Measurements from ENCODE around the gene EPS8L1. TPM values are rescaled to one million over a fixed set of nuclear protein-coding genes. Genes with fewer than 3 reads are reported as not detected.
"Not testable (repeated sequence)": the region's sequence is repeated elsewhere in the genome, so short reads cannot be mapped to it uniquely, and the experiment has no call there.

Gene EPS8L1
- 47.6 TPM for total RNA-seq

DNA sequence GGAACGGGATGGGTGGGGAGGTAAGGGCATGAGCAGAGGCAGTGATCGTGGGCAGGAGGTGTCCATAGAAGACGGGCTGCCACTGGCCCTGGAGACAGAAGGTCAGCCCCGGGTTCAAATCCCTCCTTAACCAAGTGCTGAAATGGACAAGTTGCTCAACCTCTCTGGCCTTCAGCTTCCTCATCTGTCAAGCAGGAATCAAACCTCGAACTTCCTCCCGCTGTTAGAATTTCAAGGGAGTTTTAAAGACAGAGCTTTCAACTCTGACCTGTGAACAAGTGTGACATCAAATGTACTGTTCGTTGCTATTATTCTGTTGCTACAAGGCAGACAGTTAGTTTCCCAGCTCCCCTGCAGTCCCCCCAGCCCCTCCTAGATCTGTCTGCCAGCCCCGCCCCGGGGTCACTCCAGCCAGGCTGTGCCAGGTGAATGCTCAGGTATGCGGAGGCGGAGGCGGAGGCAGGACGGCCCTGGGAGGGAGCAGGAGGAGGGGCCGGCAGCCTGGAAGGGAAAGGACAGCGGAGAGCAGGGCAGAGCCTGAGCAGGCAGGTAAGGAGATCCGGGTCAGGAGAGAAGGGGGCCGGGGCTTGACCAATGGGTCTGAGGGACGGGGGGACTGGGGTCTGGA lies at the start of gene EPS8L1:
Gene EPS8L1, plus strand, starts transcription at position 499 of the 628 bp plus-strand sequence. CDS start 576 bp downstream, outside the sequence.
- no peak for DNase-seq

DNA sequence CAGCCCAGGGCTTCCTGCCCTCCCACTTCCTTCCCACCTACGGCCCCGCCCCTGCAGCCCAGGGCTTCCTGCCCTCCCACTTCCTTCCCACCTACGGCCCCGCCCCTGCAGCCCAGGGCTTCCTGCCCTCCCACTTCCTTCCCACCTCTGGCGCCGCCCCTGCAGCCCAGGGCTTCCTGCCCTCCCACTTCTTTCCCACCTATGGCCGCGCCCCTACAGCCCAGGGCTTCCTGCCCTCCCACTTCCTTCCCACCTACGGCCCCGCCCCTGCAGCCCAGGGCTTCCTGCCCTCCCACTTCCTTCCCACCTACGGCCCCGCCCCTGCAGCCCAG lies 48.6 kb upstream of the EPS8L1 start:
- DNase-seq: not testable (repeated sequence)

DNA sequence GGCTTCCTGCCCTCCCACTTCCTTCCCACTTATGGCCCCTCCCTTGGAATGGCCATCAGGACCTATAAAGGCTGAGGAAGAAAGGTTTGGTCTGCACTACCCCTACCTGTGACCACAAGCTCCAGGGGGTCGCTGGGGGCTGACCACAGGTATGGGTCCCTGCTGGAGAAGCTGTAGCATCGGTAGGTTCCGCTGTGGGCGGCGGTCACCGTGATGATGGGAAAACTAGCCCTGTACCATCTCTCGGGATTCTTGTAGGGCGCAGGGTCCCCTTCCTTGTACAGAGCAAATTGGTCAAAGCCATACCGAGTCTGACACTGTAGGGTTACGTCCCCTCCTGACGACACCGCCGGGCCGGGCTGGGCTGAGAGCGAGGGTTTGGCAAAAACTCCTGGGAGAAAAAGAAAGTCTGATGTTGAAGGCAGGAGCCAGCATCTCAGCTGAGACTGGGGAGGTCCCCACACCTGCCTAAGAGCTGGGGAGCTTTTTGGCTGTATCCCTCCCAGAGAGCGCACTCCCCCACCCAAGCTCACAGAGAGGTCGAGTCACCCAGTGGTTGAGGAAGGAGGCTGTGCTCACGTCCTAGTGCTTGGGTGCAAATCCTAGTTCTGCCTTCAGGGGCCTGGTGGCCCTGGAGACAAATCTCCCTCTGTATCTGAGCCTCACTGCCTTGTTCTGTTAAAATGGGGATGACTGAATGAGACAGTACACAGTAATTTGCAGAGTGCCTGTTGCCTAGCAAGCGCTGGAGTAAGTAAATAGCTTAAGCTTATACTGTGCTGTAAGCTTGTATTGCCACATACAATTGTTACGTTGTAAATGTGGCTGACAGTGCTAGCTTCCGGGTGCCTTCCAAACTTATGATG lies 48.0 kb upstream of the EPS8L1 start:
- DNase-seq: no peak

GRCh38 chr19:55028757-55029156 lies 46.9 kb upstream of the EPS8L1 start:
- no peak for DNase-seq

- no peak for DNase-seq
Measured at GRCh38 chr19:55031178-55031577, 44.5 kb upstream of the EPS8L1 start.

- no peak for DNase-seq
Measured at GRCh38 chr19:55032170-55032800, 43.4 kb upstream of the EPS8L1 start.

DNA sequence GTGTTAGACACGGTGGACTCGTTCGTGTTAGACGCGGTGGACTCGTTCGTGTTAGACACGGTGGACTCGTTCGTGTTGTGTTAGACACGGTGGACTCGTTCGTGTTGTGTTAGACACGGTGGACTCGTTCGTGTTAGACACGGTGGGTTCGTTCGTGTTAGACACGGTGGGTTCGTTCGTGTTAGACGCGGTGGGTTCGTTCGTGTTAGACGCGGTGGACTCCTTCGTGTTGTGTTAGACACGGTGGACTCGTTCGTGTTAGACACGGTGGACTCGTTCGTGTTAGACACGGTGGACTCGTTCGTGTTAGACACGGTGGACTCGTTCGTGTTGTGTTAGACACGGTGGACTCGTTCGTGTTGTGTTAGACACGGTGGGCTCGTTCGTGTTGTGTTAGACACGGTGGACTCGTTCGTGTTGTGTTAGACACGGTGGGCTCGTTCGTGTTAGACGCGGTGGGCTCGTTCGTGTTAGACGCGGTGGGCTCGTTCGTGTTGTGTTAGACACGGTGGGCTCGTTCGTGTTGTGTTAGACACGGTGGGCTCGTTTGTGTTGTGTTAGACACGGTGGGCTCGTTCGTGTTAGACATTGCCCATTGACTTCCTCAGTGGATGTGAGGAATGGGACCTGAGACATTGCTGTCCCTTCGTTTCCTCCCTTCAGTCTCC lies 42.6 kb upstream of the EPS8L1 start:
- DNase-seq: not testable (repeated sequence)

GRCh38 chr19:55034751-55035150 lies 40.9 kb upstream of the EPS8L1 start:
- DNase-seq: no peak

- no peak for DNase-seq
Measured at GRCh38 chr19:55036058-55036457, 39.6 kb upstream of the EPS8L1 start.

- DNase-seq: not testable (repeated sequence)
Measured at GRCh38 chr19:55037603-55038002, 38.1 kb upstream of the EPS8L1 start.

GRCh38 chr19:55040654-55041053 lies 35.0 kb upstream of the EPS8L1 start:
- not testable (repeated sequence) for DNase-seq

DNA sequence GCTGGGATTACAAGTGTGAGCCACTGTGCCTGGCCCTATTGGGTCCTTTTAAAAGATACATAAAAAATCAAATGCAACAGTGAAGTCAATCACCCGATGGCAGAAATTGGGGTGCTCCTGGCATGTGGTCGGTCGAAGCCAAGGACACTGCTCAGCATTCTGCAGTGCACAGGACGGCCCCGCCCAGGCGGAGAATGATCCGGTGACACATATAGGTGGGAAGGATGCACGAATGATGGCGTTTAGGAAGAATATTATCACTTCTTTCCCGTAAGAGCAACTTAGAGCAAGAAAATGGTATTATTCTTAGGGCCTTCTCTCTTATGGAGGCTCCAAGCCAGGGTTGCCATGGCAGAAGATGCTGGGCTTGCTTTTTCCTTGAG lies 34.4 kb upstream of the EPS8L1 start:
- no peak for DNase-seq

DNA sequence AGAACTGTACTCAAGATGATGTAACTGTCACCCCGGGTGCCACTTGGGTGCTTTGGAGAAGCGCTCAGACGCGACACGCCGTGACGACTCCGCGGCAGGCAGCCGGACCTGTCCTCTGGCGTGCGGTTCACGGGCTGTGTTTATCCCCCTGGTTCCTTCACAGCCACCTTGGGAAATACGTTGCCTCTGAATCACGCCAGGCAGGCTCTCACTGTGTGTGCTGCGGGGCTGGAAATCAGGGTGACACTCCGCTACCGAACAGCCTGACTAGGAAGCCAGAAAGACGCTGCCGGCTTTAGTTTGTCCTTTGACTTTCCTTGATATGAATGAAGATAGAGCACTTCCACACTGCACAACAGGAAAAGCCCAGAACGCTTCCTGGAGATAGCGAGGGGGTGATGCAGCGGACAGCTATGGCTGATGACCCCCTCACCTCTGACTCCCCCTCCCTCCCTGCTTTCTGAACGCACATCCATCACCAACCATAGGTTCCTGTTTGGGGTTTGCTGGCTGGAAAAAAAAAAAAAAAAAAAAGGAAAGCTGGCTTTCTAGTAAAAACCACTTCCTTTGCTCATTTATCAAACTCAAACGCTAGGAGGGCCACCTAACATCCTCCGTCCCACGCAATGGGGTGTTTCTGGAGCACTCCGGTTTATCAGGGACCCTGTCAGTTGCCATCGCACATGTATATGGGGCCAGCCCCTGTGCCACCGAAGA lies 33.9 kb upstream of the EPS8L1 start:
- no peak for DNase-seq

DNA sequence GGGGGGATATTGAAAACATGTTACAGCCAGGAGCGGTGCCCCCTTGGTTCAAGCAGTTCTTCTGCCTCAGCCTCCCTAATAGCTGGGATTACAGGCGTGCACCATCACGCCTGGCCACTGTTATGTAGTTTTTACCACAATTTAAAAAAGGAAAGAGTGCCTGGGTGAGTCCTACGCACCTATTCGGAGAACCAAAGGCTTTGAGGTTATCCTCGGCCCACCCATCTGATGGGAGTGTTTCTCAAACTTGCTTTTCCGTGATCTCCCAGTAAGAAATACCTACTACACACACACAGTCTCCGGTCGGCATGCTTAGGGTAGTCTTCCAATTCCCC lies 33.4 kb upstream of the EPS8L1 start:
- no peak for DNase-seq

- no peak for DNase-seq
Measured at GRCh38 chr19:55042688-55043087, 33.0 kb upstream of the EPS8L1 start.

GRCh38 chr19:55044286-55044685 lies 31.4 kb upstream of the EPS8L1 start:
- no peak for DNase-seq

DNA sequence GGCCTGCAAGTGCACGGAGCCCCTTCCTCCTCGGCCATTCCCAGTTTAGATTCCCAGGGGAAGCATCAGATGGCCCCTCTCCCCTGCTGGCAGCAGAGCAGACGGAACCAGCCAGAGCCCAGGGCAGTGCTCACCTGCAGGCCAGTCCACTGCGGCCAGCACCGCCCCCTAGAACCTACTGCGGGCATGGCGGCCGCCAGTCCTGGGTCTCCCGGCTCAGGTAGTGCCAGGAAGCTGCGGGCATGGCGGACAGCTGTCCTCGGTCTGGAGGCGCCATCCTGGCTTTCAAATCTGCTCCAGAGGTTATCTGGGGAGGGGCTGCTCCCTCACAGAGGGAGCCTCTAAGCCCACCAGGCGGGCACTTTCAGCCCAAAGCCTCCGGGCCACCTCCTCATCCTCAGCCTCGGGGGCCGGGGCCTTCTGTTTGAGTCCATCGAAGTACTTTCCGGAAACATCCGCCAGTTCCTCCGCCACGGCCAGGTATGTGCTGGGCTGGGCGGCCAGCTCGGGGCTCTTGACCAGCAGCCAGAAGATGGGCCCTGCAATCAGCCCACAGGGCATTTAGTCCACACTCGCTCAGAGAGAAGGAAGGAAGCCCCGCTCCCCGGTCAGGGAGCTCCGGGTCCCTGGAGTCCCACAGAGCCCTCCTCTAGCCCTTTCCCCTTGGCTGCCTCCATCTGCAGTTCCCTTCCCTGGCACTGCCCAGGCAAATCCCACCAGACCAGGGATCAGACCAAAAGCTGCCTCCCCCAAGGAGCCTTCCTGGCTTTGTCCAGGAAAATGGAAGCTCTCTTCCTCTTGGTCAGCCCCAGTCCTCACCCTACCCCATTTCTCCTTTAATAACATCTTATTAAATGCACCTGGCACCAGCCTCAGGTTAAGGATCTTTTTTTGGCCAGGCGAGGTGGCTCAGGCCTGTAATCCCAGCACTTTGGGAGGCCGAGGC lies 30.6 kb upstream of the EPS8L1 start:
- DNase-seq: no peak

- DNase-seq: no peak
Measured at GRCh38 chr19:55046975-55047622, 28.6 kb upstream of the EPS8L1 start.

- no peak for DNase-seq
Measured at GRCh38 chr19:55047951-55048350, 27.7 kb upstream of the EPS8L1 start.

GRCh38 chr19:55048446-55048845 lies 27.2 kb upstream of the EPS8L1 start:
- DNase-seq: no peak
